T-helper 9 cell (primary cell): ENCODE measurements around the gene DIS3L2.
"Not testable (repeated sequence)": the region's sequence is repeated elsewhere in the genome, so short reads cannot be mapped to it uniquely, and the experiment has no call there.

ENCODE experiments used
- DNase-seq: peaks from one replicate; pipeline ENCODE4 v3.0.0-alpha.2; 2020

The DIS3L2 gene

DNA sequence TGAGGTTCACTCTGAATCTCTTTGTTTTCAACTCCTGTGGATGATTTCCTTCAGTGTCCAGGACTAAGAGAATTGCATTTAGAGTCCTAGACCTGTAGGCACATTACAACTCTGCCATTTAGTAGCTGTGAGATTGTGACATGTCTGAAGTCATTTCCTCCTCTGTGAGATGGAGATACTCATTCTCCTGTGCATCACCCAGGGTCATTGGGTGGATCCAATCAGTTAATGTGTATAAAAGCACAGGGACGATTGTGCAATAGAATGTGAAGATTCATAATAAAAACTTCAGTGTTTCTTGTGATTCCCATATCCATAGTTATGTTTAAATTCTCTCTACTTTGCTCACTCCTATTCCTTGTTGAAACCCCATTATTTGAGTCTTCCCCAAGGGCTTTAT, 113.6 kb downstream of the DIS3L2 start:
- DNase-seq = no peak

DNA sequence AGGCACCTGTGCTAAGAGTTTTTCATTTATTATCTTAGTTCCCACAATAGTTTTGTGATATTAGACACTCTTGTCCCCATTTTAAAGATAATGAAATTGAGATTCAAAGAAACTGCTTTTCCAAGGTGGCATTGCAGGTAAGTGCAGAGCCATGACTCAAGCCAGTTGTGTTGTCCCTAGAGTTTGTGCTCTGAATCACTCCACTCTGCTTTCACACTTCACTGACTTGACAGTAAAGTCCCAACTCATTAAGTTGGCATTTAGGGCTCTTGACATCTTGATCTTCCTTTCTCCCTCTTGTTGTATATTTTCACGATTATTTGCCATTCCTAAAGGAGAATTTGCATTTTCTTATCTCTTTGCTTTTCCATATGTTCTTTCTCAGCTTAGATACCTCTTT, 114.3 kb downstream of the DIS3L2 start:
- DNase-seq = no peak

GRCh38 chr2:232076272-232076671, 114.8 kb downstream of the DIS3L2 start:
- DNase-seq = no peak

- no peak for DNase-seq
Observed at GRCh38 chr2:232076736-232077135, 115.2 kb downstream of the DIS3L2 start.

DNA sequence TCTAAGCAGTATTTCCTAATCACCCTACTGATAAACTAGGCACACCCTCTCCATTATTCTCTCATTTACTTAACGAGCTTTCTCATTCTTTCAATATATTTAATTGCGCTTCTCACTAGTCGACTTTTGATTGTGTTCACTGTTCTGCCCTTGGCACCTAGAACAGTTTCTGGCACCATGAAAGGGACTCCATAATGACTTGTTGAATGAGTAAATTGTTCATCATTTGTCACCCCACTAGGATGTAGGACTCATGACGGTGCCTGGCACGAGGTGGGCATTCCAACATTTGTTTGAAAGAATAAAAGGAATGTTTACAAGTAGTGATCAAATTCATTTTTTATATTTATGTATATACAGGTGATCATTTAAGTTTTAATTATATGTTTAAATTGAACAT, 123.7 kb downstream of the DIS3L2 start:
- no peak for DNase-seq

DNA sequence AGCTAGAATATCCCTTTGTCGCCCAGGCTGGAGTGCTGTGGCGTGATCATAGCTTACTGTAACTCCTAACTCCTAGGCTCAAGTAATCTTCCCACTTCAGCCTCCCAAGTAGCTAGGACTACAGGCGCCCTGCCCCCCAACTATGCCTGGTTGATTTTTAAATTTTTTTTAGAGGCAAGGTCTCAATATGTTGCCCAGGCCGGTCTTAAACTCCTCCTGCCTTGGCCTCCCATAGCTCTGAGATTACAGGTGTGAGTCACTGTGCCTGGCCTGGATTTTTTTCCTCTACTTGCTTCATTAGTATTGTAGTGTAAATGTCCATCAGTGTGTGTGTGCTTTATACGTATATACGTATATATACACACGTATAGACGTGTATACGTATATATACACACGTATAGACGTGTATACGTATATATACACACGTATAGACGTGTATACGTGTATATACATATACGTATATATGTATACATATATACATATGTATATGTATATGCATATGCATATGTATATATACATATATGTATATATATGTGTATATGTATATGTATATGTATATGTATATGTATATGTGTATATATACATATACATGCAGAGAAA, 124.4 kb downstream of the DIS3L2 start:
- no peak for DNase-seq

DNA sequence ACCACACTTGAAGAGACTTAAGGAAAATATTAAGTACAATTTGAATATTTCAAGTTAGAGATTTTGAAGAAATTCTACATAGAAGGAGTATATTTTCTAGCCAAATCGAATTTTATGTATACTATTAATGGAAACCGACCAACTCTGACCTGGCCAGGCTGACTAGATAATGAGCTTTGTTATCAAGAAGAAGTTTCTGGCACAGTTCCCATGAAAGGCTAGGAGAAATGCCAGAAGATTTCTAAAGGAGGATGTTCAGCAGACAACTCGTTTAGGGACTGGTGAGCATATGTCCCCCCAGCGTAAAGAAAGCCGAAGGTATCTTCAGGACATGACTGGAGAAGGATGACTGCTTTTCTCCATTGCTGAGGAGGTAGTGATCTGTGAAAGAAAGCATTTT, 127.3 kb downstream of the DIS3L2 start:
- no peak for DNase-seq

- DNase-seq = no peak
Observed at GRCh38 chr2:232094201-232094600, 132.7 kb downstream of the DIS3L2 start.

DNA sequence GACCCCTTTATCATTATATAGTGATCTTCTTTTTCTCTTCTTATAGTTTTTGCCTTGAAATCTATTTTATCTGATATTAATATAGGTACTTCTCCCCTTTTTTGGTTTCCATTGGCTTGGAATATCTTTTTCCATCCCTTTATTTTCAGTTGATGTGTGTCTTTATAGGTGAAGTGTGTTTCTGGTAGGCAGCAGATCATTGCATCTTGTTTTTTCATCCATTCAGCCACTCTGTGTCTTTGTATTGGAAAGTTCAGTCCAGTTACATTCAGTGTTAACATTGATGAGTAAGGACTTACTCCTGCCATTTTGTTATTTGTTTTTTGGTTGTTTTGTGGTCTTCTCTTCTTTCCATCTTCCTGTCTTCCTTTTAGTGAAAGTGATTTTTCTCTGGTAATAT, 133.4 kb downstream of the DIS3L2 start:
- DNase-seq = no peak

- DNase-seq = no peak
Observed at GRCh38 chr2:232097260-232097659, 135.7 kb downstream of the DIS3L2 start.

DNA sequence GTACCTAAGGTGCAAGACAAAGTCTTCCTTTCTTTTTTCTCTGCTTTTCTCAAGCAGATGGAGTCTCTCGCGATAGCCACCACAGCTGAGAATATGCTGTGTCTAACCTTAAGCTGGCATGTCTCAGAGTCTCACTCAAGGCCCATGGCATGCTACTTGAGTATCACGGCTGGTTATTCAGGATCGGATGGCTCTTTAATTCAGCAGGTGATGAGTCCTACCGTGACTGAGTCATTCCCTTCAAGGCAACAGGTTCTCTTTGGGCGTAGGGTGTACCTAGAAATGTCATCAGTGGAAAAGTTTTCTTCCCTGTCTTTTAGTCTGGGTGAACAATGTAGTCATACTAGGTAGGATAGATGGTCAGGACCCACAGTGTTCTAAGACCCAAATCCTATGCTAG, 136.2 kb downstream of the DIS3L2 start:
- DNase-seq = no peak

DNA sequence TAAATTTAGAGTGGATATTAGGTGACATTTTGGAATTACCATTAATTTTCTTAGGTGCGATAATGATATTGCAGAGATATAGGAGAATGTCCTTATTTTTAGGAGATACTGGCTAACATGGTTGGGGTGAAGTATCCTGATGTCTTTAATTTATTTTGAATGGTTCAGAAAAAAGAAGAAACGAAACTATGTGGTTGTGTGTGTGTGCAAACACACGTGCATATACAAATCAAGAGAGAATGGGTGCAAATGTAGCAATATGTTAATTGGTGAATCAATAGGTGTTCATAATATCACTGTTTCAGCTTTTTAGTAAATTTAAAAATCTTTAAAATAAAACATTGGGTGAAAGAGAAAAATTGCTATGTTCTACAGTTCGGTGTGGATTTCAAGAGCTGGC, 140.9 kb downstream of the DIS3L2 start:
- DNase-seq = no peak

GRCh38 chr2:232103140-232103737, 141.7 kb downstream of the DIS3L2 start:
- no peak for DNase-seq

DNA sequence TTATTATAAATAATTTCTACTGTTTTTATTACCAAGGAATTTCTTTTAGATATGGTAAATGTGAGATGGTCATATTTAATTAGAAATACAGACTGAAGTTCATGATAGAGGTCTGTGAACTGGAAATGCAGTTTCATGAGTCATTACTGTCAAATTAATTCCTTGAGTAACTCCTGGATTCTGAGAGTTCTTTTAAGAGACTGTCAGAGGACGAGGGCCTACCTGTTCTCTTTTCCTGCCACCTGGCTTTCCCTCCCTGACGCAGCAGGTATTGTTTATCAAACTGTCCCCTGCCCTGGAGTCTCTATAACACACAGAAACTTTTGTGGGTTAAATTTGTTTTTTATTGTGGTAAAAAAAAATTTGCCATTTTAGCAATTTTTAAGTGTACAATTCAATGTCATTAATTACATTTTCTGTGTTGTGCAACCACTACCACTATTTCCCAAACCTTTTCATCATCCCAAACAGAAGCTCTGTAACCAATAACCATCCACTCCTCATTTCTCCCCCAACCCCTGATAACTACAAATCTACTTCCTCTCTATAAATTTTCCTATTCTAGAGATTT, 142.6 kb downstream of the DIS3L2 start:
- DNase-seq = no peak

GRCh38 chr2:232111551-232111950, 150.0 kb downstream of the DIS3L2 start:
- DNase-seq = no peak

DNA sequence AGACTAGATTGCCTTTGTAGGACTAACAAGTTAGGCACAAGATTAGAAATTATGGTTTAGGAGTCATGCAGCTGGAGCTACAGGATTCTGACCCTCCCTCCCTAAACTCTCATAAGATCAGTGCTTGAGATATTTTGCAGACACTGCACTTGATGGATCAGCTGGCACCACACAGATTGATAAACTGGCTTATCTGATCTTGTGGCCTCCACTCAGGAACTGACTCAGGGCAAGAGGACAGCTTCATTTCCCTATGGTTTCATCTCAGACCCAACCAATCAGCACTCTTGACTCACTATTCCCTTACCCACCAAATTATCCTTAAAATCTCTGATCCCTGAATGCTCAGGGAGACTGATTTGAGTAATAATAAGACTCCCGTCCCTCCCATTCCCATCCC, 152.3 kb downstream of the DIS3L2 start:
- DNase-seq = no peak

DNA sequence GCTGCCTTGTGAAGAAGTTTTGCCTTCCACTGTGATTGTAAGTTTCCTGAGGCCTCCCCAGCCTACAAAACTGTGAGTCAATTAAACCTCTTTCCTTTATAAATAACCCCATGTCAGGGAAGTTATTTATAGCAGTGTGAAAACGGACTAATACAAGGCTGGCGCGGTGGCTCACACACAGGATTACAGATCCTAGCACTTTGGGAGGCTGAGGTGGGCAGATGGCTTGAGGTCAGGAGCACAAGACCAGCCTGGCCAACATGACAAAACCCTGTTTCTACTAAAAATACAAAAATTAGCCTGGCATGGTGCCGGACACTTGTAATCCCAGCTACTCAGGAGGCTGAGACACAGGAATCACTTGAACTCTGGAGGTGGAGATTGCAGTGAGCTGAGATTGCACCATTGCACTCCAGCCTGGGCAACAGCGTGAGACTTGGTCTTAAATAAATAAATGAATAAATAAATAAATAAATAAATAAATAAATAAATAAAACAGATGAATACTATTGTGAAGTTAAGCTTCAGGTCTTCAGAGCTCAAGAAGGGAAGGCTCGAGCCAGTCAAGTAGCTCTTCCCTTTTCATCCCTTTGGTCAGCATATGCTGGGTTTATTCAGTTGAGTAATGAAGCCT, 154.3 kb downstream of the DIS3L2 start:
- DNase-seq = not testable (repeated sequence)

GRCh38 chr2:232116852-232117251, 155.3 kb downstream of the DIS3L2 start:
- DNase-seq = no peak

DNA sequence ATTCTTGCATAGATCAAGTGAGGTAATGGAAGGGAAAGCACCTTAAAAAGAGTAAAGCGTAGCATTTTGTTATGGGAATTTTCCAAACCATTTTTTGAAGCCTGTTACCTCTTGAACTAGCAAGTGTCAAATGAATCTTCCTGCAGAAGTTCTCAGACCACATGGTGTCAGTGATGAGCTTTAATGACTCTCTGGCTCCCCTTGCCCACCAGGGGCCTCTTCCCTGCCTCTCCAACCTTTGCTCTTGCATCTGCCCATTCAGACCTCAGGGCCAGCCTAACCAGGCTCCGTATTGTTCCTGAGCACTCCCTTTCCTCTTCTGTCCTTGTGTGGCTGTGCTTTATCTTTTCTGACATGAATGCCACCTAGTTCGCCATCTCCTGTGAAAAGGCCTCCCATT, 155.9 kb downstream of the DIS3L2 start:
- DNase-seq = no peak

- DNase-seq = no peak
Observed at GRCh38 chr2:232120911-232121310, 159.4 kb downstream of the DIS3L2 start.

GRCh38 chr2:232124309-232124708, 162.8 kb downstream of the DIS3L2 start:
- DNase-seq = no peak

GRCh38 chr2:232126301-232127099, 165.0 kb downstream of the DIS3L2 start:
- no peak for DNase-seq

DNA sequence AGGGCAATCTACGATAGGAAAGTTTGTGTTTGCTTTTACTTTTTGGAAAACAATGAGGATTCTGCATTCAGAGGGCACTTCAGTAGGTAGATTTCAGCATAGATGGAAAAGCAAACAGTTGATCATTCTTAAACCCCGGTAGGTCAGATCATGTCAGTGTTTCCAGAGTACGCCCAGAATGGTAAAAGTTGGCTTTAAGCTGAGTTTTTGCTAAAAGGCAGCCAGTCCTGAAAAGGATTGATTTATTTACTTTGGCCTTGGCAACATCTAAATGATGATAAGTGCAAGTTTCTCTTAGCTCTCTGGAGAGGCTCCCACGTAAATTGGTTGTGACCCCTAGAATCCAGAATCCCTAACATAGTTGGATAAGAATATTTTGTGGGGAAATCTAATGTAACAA, 168.0 kb downstream of the DIS3L2 start:
- no peak for DNase-seq
